ENCODE data around the gene UCN2.

The UCN2 gene

GRCh38 chr3:48565591-48566400 is 2.2 kb upstream of the UCN2 start:
- Histone ChIP-seq H3K36me3 (no peaks in the 10 kb centered on the region), H3K4me3 (ENCODE audit: low read depth in 1 of 2, low read length in 1 of 2) (no peak overlapping the region), H3K27ac (no peak overlapping the region)

GRCh38 chr3:48565186-48565585 is 1.6 kb upstream of the UCN2 start:
- Histone ChIP-seq H3K9me3 (no peaks in the 10 kb centered on the region), H3K4me1 (ENCODE audit: control insufficient read depth in 1 of 2, insufficient read depth in 1 of 2, low read depth in 1 of 2, low read length in 1 of 2) (peaks cover 11% of the 10 kb centered on the region in 2 experiments)

More at GRCh38 chr3:48565591-48566400, 2.2 kb upstream of the UCN2 start:
- peaks cover 5% of the 10 kb centered on the region in 2 experiments for H3K4me1 ChIP-seq (ENCODE audit: control insufficient read depth in 1 of 2, insufficient read depth in 1 of 2, low read depth in 1 of 2, low read length in 1 of 2)
- H3K27me3 ChIP-seq = peaks cover 5% of the 10 kb centered on the region
- H3K9me3 ChIP-seq = no peaks in the 10 kb centered on the region
- TF ChIP-seq, protein P1, sequence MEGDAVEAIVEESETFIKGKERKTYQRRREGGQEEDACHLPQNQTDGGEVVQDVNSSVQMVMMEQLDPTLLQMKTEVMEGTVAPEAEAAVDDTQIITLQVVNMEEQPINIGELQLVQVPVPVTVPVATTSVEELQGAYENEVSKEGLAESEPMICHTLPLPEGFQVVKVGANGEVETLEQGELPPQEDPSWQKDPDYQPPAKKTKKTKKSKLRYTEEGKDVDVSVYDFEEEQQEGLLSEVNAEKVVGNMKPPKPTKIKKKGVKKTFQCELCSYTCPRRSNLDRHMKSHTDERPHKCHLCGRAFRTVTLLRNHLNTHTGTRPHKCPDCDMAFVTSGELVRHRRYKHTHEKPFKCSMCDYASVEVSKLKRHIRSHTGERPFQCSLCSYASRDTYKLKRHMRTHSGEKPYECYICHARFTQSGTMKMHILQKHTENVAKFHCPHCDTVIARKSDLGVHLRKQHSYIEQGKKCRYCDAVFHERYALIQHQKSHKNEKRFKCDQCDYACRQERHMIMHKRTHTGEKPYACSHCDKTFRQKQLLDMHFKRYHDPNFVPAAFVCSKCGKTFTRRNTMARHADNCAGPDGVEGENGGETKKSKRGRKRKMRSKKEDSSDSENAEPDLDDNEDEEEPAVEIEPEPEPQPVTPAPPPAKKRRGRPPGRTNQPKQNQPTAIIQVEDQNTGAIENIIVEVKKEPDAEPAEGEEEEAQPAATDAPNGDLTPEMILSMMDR (IDR thresholded peaks at IDR 0.05) = no peak

GRCh38 chr3:48564667-48565066 is 1.1 kb upstream of the UCN2 start:
- Histone ChIP-seq H3K4me1 (ENCODE audit: control insufficient read depth in 1 of 2, insufficient read depth in 1 of 2, low read depth in 1 of 2, low read length in 1 of 2) (peaks cover 16% of the 10 kb centered on the region in 2 experiments), H3K36me3 (no peaks in the 10 kb centered on the region)
- TF ChIP-seq, protein P1 (IDR thresholded peaks at IDR 0.05) = no peak

More at GRCh38 chr3:48565186-48565585, 1.6 kb upstream of the UCN2 start:
- Histone ChIP-seq H3K36me3 (no peaks in the 10 kb centered on the region), H3K27me3 (peaks cover 5% of the 10 kb centered on the region), H3K4me3 (ENCODE audit: low read depth in 1 of 2, low read length in 1 of 2) (no peak overlapping the region), H3K27ac (no peak overlapping the region)
- TF ChIP-seq, protein P1 (IDR thresholded peaks at IDR 0.05) = no peak

GRCh38 chr3:48564022-48564421 is 441 bp upstream of the UCN2 start:
- no peaks in the 10 kb centered on the region for H3K9me3 ChIP-seq
- peaks cover 5% of the 10 kb centered on the region for H3K27me3 ChIP-seq
- TF ChIP-seq, protein P1 (IDR thresholded peaks at IDR 0.05) = no peak
- no peak overlapping the region for H3K27ac ChIP-seq
- no peaks in the 10 kb centered on the region for H3K36me3 ChIP-seq
- H3K4me3 ChIP-seq (ENCODE audit: low read depth in 1 of 2, low read length in 1 of 2) = no peak overlapping the region
- H3K4me1 ChIP-seq (ENCODE audit: control insufficient read depth in 1 of 2, insufficient read depth in 1 of 2, low read depth in 1 of 2, low read length in 1 of 2) = peaks cover 23% of the 10 kb centered on the region in 2 experiments

More at GRCh38 chr3:48564667-48565066, 1.1 kb upstream of the UCN2 start:
- Histone ChIP-seq H3K27ac (no peak overlapping the region), H3K27me3 (peaks cover 5% of the 10 kb centered on the region), H3K9me3 (no peaks in the 10 kb centered on the region), H3K4me3 (ENCODE audit: low read depth in 1 of 2, low read length in 1 of 2) (no peak overlapping the region)

DNA sequence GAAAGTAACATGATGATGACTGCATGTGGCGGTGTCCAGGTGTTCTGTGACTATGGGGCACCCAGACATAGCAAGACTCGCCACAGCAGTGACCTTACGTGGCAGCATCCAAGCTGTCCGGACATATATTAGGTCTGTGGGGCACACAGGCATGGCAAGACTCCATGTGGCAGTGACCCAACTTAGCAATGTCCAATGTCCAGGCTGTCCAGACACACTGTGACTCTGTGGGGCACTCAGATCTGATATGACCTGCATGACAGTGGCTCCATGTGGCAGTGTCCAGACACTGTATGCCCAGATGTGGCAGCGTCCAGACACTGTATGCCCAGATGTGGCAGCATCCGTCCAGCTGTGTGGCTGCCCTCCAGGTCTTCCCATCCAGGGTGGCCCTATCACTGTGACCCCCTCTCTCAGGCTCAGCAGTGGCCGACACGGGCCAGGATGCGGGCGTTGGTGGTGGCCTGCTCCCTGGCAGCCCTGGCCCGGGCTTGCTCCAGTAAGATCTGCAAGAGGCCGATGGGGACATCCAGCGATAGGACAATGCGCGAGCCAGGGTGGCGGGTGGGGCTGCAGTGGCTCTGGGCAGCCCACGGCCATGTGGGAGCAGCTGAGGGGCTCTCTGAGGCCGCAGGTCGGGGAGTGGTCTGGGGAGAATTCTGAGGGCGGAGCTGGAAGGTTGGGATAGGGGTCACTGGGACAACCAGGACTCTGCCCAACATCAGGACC is 1.1 kb downstream of the UCN2 start:
- H3K4me1 ChIP-seq (ENCODE audit: control insufficient read depth in 1 of 2, insufficient read depth in 1 of 2, low read depth in 1 of 2, low read length in 1 of 2) = peaks cover 38% of the 10 kb centered on the region in 2 experiments
- peaks cover 5% of the 10 kb centered on the region for H3K27me3 ChIP-seq
- TF ChIP-seq, protein P1 (IDR thresholded peaks at IDR 0.05) = no peak
- no peak overlapping the region for H3K27ac ChIP-seq
- H3K4me3 ChIP-seq (ENCODE audit: low read depth in 1 of 2, low read length in 1 of 2) = no peak overlapping the region
- H3K36me3 ChIP-seq = no peaks in the 10 kb centered on the region
- H3K9me3 ChIP-seq = no peaks in the 10 kb centered on the region

Data from neutrophil (primary cell).